Mammary epithelial cell (primary cell): ENCODE measurements around the gene C4orf50.

Experiments
- EZH2 ChIP-seq: IDR thresholded peaks from 2 replicates; pipeline ENCODE4 v1.6.1; 2012; ENCODE audit warnings: low read length, inconsistent platforms, borderline replicate concordance
- TF ChIP-seq, protein P1 (sequence below), 2 donors: IDR thresholded peaks in 1 of 2; conservative IDR thresholded peaks in 1 of 2; 2 replicates each; pipeline ENCODE4 v1.5.1; 2011 to 2012; ENCODE audit warnings: inconsistent platforms in 2 of 2, low read length in 2 of 2, mild to moderate bottlenecking in 2 of 2, control low read depth in 1 of 2, low read depth in 1 of 2; ENCODE audit not compliant: insufficient read depth in 1 of 2; ENCODE audit errors: extremely low read depth in 1 of 2

DNA sequence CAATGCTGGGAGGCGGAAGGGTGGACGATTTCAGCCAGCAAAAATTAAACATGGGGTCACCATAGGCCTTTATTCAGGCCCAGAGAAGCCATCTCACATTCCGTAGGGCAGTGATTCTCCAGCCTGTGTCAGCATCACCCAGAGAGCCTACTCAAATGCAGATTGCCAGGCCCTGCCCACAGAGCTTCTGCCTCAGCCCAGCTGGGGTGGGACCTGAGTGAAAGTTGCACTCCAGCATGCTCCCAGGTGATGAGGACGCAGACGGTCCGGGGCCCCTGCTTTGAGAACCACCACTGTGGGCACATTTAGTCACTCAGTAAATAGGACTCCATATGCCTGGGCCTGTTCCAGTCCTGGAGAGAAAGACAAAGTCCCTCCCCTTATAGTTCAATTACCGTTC, 12.4 kb upstream of the C4orf50 start:
- TF ChIP-seq, protein P1, sequence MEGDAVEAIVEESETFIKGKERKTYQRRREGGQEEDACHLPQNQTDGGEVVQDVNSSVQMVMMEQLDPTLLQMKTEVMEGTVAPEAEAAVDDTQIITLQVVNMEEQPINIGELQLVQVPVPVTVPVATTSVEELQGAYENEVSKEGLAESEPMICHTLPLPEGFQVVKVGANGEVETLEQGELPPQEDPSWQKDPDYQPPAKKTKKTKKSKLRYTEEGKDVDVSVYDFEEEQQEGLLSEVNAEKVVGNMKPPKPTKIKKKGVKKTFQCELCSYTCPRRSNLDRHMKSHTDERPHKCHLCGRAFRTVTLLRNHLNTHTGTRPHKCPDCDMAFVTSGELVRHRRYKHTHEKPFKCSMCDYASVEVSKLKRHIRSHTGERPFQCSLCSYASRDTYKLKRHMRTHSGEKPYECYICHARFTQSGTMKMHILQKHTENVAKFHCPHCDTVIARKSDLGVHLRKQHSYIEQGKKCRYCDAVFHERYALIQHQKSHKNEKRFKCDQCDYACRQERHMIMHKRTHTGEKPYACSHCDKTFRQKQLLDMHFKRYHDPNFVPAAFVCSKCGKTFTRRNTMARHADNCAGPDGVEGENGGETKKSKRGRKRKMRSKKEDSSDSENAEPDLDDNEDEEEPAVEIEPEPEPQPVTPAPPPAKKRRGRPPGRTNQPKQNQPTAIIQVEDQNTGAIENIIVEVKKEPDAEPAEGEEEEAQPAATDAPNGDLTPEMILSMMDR (conservative IDR thresholded peaks at IDR 0.05 in 1 of 2, IDR thresholded peaks at IDR 0.05 in 1 of 2; ENCODE audit: extremely low read depth in 1 of 2, insufficient read depth in 1 of 2, low read depth in 1 of 2, low read length in 2 of 2) = no peak
- TF ChIP-seq EZH2 = no peak
